EL (cell line): ENCODE results near the gene LMAN2.
"Not testable (repeated sequence)": the region's sequence is repeated elsewhere in the genome, so short reads cannot be mapped to it uniquely, and the experiment has no call there.

Experiments used
- DNase-seq: peaks from one replicate; pipeline ENCODE4 v3.0.0-alpha.2; 2016

Gene LMAN2

DNA sequence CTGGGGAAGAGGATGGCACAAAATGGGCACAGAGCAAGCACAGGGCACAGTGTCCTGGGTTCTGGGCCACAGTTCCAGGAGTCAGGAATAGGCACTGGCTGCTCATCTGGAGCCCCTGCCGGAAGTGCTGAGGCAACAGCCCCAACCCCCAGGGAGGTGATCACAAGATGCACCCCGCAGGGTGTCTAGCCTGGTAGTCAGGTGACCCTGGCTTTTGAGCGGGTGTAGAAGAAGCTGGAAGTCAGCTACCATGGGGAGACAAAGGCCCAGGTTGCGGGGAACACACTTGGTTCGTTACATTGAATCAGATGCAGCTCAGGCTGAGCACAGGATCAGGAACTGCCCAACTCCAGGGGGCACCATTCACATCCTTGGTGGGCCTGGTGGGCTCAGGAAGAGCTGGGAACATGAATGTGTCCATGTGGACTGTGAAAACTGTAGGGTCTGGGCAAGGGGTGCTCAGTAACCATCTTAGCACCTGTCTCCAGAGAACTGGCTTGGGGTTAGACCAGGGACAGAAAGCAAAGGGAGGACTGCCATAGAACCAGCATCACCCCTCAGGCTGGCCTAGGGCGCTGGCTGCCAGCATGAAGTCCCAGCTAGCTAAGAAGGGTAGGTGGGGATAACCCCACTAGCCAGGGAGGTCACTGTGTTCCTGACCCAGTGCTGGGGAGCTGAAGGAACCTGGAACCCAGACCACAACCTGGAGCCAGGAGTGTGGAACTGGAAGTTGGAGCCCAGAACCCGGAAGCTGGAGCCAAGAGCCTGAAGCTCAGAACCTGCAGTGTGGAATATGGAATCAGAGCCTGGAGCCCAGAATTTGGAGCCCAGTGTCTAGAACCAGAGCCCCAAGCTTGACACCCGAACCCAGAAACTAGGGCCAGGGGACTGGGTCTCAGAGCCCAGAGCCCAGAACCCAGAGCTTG is 26.6 kb upstream of the LMAN2 start:
- no peak for DNase-seq

DNA sequence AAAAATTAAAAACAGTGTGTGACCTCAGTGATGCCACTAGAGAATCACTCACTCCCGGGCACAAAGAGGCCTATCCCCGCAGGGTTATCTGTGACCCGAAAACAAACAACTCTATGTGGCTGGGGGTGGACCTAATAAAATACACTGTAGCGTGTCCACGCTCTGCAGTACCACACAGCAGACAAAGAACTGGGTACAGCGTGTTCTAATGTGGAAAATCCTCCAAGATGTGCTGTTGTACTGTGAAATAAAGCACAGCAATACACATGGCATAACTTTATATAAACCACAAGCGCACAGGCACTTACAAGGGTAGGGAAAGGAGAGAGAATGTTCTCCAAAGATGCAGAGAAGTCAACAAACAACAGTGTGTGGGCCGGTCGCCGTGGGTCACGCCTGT is 24.6 kb upstream of the LMAN2 start:
- no peak for DNase-seq

DNA sequence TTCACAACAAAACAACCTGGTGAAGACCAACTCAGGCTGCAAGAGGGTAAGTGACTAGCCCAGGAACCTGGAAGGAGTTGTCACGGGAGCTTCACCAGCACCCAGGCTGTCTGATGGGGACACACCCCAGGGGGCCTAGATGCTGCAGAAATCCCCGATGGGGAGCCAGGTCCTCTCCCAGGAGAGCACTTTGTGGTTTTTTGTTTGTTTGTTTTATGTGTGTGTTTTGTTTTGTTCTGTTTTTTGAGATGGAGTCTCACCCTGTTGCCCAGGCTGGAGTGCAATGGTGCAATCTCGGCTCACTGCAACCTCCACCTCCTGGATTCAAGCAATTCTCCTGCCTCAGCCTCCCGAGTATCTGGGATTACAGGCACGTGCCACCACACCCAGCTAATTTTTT is 24.0 kb upstream of the LMAN2 start:
- not testable (repeated sequence) for DNase-seq

DNA sequence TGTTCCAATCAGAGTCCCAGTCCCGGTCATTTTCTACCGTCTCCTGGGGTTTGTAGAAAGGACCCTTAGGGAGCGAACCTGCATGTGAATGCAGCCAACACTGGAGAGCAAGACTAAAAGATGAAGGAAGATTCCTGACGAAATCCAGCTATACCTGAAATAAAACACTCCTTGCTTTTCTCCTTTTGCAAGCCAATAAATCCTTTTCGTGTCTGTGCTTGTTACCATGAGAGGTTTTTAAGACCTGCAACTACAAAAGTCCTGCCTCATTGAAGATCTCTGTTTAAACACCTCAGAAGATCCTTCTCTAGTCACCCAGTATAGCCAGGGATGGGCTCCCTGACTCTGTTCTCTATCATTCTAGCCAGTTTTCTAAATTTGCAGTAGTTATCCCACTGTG is 22.7 kb upstream of the LMAN2 start:
- DNase-seq: no peak

DNA sequence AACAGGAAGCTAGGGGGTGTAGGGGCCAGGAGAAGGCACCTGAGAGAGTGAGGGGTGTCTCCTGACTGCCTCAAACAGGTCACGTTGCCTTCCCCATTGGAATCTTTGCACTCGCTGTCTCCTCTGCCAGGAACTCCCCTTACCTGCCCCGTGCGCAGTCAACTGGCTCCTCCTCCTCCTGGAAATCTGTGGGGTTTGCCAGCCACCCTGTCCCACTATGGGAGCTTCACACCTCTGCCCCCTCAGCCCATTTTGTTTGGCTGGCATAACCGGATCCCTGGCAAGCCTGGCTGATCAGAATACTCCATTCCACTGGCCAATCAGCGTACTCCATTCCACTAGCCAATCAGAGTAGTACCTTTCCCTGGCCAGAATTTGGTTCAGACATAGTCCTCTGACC is 22.3 kb upstream of the LMAN2 start:
- DNase-seq: no peak

DNA sequence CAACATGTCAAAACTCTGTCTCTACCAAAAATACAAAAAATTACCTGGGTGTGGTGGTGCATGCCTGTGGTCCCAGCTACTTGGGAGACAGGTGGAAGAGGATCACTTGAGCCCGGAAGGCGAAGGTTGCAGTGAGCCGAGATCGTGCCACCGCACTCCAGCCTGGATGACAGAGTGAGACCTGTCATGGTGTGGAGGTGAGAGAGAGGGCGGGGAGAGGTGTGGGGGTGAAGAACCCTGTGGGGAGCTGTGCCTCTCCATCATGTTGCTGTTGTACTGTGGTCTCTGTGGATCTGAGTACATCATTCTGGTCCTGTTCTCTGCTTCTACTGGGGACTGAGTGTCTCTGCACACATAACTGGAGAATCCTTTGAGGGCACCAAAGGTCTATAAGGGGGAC is 21.4 kb upstream of the LMAN2 start:
- DNase-seq: no peak

DNA sequence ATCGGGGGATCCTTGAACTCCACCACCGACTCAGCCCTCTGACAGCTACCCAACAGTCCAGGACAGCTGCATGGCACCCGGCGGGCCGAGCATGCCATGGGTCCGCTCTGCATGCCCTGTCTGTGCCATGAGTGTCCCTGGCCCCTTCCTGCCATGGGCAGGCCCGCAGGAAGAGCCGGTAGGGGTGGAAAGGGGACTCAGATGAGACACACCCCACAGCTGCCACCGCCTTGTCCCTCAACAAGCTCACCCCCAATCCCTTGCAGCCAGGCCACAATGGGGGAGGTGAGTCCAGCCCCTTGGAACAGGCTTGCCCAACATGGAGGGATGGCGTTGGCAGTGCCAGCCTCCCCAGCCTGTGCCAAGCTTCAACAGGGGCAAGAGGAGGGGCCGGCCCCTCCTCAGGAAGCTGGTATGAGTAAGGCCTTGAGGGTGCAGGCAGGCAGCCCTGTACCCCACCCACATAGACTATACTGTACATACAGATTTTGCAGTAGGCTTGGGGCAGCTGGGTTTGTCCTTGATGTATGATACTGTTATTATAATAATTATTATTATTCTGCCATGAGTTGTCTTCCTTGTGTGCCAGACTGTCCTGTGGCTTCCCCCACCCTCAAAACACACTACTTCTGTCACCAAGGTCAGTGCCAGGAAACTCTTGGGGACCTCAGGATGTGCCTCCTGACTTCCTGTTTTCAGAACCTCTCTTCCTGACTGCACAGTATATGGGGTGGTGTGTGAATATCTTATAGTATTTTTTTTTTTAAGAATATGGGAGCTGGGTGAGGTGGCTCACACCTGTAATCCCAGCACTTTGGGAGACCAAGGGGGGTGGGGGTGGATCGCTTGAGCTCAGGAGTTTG is 20.8 kb upstream of the LMAN2 start:
- DNase-seq: no peak

DNA sequence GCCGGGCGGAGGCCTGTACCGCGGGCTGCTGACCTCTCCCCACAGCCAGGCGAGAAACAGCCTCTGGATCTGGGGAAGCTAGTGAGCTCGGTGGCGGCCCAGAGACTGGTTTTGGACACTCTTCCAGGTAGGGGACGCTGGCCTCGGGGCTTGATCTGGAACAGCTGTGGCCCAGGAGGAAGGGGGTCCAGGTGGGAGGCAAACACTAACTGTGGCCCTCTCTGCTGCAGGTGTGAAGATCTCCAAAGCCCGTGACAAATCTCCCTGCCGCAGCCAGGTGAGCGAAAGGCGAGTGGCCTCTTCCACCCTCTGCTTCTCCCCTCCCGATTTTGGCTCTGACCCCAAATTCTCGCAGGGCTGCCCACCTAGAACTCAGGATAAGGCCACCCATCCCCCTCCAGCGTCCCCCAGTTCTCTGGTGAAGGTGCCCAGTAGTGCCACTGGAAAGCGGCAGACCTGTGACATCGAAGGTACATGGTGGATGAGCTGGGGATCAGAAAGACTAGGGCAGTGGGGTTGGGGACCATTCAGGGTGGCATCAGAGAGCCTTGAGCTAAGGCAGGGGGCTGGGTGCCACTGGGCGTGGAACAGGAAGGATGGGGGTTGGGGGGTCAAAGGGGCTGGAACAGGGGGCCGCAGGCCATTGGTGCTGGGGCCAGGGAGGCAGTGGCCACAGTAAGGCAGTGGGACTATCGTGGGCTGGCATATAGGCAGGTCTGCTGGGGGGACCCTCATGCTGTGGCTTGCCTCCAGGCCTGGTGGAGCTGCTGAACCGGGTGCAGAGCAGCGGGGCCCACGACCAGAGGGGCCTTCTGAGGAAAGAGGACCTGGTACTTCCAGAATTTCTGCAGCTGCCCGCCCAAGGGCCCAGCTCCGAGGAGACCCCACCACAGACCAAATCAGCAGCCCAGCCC is 19.9 kb upstream of the LMAN2 start:
- no peak for DNase-seq

DNA sequence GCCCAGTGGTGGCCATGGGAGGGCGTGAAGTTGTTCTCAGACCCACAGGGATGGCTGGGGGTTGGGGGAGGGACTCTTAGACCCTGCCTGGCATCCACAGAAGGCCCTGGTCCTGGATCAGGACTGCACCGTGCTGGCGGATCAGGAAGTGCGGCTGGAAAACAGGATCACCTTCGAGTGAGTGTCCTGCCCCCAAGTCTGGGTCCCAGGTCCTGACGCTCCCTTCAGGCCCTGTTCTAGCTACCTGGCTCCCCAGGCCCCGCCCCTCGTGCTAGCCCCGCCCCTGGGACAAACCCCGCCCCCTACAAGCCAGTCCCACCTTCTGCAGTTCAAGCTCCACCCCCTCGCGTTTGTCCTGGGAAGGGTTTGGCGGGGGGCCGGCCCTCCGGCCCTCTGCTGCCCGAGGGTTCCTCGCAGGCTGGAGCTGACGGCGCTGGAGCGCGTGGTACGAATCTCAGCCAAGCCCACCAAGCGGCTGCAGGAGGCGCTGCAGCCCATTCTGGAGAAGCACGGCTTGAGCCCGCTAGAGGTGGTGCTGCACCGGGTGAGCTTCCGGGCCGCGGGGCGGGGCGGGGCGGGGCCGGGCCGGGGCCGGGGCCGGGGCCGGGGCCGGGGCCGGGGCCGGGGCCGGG is 19.1 kb upstream of the LMAN2 start:
- DNase-seq: peak; percentile 83

DNA sequence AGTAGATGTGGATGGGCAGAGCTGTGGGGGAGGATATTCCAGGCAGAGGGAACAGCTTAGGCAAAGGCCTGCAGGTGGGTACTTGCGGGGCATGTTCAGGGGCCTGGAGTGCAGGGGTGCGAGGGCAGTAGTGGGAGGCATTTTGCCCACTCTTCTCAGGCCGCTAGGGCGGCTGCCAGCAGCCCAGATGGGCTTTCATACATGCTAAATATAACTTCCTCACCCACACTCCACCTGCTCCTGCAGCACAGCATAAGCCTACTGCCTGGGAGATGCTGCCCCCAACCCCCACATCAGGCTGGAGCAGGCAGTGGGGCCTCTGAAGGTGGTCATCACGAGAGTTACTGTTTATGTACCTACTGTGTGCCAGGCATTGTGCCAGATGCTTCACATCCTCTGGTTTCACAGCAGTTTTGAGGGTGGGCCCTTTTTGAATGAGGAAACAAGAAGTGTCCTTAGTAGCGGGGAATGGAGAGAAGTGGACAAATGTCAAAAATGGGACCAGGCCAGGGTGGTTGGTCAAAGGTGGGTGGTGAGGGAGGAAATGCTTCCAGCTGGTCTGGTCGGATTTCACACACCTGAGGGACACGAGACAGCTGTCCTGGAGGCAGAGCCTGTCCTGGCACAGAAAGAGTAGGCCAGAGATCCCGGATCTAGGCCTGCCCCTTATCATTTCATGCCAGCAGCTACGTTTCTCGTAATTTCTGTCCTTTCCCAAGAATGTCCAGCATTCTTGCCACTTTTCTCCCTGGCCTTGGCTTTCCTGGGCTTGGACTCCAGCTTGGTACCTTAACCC is 18.4 kb upstream of the LMAN2 start:
- no peak for DNase-seq

DNA sequence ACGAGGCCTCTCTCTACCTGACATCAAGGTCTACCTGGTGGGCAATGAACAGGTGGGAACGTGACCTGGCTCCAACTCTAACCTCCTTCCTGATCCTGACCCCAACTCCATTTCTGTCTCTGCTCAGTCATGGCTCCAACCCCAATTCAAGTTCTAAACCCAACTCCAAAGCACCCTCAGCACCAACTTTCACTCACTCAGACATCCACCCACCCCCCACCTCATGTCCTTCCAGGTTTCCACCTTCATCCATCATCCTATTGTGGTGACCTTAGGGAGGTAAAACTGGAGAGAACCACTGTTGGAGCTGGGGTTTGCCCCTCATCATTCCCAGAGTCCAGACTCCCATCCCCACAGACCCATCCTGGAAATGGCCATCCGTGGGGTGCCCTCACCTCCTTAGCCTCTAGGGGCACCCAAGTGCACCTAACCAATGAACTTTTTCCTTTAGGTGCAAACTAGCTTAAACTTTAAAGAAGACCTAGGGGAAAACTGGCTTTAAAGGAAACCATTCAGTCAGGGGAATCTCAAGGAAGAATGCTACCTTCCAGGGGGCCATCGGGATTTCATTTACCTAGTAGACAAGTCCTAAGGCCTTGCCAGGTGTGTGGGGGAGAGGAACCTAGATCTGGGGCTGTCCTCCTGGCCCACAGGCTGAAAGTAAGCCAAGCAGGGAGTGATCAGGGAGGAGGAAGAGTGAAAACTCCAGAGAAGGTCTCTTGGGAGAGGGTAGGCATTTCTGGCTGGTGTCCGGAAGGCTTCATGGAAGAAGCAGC is 17.6 kb upstream of the LMAN2 start:
- DNase-seq: peak; percentile 36

DNA sequence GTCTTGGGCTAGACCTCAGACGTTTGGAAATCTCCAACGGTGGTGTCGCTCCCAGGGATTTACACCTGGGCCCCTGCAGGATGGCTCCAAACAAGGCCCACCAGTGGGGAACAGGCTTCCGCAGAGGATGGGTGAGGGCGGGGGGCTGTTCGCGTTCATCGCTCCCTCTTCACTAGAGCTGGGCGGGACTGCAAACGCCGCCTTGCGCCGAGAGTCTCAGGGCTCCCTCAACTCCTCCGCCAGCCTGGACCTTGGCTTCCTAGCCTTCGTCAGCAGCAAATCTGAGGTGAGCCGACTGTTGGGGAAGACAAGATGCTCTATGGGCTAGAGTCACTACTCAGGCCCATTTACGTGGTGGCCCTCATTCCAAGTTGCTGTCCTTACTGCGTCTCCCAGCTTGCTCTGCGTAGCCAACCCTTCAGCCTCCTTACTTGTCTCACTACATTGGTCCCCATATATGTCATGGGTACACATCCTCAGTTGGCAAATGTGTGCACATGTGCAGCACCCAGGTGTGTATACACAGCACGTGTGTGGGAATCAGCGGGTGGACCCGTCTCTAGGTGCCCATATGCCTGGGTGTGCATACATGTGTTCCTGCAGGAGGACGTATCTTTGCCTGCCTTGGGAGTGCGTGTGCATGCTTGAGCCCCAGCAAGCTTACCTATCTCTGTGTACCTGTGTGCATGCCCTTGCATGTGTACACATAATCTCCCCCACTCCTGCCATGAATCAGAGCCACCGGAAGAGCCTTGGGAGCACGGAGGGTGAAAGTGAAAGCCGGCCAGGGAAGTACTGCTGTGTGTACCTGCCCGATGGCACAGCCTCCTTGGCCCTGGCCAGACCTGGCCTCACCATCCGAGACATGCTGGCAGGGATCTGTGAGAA is 16.8 kb upstream of the LMAN2 start:
- no peak for DNase-seq

DNA sequence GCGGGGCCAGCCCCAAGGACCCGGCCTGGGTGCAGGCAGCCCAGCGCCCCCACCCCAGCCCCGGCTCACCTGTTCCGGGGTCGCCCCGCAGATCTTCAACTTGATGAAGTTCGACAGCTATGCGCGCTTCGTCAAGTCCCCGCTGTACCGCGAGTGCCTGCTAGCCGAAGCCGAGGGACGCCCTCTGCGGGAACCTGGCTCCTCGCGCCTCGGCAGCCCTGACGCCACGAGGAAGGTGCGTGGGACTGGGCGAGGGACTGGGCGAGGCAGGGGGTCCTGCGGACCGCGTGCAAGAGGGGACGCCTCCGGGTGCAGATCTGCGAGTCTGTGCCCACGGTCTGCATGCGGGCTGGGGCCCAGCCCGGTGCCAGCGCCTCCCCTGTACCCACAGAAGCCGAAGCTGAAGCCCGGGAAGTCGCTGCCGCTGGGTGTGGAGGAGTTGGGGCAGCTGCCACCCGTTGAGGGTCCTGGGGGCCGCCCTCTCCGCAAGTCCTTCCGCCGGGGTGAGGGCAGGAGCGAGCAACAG is 15.9 kb upstream of the LMAN2 start:
- no peak for DNase-seq

DNA sequence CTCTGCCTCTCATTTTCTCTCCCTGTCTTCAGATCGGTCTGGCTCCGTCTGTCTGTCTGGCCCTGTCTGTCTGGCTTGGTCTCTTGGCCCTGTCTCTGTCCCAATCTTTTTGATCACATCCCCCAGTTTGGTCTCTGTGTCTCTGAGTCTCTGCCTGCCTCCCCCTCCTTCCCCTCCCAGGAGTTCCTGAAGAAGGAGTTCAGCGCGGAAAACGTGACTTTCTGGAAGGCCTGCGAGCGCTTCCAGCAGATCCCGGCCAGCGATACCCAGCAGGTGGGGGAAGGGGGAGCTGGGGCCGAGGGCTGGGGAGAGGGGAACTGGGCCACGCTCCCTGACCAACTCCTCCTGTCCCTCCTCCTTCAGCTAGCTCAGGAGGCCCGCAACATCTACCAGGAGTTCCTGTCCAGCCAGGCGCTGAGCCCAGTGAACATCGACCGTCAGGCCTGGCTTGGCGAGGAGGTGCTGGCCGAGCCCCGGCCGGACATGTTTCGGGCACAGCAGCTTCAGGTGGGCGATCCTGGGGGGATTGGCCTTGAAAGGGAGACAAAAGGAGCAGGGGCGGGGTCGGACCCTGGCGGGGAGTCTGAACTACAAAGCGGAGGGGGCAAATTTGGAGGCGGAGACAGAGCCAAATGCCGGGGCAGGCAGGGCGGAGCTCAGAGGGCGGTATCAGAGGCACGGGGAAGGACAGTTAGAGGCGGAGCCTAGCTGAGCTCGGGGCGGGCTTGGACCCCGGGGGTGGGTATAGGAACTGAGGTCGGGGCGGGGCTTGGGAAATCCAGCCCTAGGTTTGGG is 15.3 kb upstream of the LMAN2 start:
- DNase-seq: peak; percentile 88

DNA sequence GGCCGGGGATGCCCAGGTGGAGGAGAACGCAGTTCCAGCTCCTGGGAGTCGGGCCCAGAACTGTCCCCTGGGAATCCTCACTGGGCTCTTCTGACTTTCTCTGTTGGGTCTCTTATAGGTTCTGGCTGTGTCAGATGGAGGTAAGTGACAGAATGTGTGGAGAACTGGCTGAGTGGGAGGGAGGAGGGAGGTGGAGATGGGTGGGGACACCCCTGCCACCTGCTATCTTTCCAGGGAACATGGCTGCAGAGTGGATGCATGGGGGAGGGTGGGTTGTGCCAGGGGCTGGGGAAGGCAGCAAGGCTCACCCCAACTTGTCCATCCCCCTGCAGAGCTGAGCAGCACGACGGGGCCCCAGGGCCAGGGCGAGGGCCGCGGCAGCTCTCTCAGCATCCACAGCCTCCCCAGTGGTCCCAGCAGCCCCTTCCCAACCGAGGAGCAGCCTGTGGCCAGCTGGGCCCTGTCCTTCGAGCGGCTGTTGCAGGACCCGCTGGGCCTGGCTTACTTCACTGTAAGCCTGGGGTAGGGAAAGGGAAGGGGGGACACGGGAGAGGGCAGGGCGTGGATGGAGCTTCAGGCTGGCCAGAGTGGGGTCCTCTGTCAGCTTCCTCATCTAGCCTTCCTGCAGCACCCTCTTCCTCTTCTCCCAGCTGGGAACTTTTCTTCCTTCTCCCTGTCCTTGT is 14.5 kb upstream of the LMAN2 start:
- DNase-seq: no peak

DNA sequence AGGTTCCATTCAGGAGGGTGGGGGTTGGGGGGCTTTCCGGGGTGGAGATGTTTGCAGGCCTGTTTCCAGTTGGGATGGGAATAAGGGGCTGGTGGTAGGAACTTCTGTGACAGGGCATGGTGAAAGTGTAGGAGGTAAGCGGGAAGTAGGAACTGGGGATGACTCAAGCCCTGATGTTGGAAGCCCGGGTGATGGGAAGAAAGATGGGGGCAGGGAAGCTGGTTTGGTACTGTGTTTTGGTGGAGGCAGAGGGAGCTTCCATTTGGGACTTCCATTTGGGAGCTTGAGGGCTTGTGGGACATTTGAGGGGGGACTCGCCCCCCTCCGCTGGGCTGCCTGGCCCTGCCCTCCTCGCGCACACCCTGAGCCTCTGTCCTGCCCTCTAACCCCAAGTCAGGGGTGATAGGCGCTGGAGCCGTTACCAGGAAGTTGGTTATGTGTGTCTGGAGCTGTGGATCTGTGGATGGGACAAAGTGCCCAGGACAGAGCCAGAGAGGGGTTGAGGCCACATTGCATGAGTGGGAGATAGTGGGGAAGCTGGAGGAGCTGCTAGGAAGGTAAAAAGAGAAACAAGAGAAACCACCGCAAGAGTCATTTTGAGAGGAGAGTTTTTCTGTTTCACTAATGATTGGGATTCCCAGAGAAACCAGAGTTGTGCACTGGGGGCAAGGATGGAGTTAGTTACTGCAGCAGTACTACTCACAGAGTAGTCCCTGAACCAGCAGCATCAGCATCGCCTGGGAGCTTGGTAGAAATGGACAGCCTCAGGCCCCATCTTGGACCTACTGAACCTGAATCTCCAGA is 12.9 kb upstream of the LMAN2 start:
- peak; percentile 25 for DNase-seq

DNA sequence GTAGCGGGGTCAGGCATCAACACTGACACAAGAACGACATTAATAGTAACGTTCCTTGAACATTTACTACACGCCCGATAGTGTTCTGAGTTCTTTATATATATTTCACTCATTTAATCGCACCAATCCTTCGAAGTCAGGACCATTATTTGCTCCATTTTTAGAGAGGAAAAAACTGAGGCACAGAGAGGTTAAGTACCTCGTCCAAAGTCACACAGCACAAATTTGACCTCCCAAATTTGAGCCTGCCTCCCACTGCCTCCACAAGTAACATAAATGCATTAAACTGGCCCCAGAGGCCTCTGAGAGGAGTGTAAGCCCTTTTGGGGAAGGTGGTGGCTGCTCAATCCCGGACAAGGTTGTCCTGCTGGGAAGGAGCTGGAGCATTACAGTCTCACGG is 12.1 kb upstream of the LMAN2 start:
- no peak for DNase-seq
